WTC11 (cell line): ENCODE results near the gene PCDH1. TPM values are rescaled to one million over a fixed set of nuclear protein-coding genes. Genes with fewer than 3 reads are reported as not detected.
"Not testable (repeated sequence)": the region's sequence is repeated elsewhere in the genome, so short reads cannot be mapped to it uniquely, and the experiment has no call there.

Experiments used
- ATAC-seq: fragments of 200-7000 bp; cut with Tn5 transposase; 2 replicates; pipeline ENCODE4 v1.10.0; 2021; ENCODE audit warnings: mild to moderate bottlenecking, moderate library complexity
- CTCF ChIA-PET: fragments of 300-600 bp; sonication (Branson Sonifier 250); formaldehyde crosslinking; loops from one replicate; lab custom pipeline; 2021; ENCODE audit warnings: antibody characterized with exemption; lab: Charles Lee
- POLR2A ChIA-PET: fragments of 350-600 bp; sonication (Branson Sonifier 250); formaldehyde crosslinking; loops from one replicate; lab custom pipeline; 2021; ENCODE audit warnings: antibody characterized with exemption; lab: Charles Lee
- DNase-seq: peaks from one replicate; pipeline ENCODE4 v3.0.0; 2021; ENCODE audit warnings: low spot score
- H3K27ac Mint-ChIP-seq: 2 replicates; pipeline ENCODE4 v1.8.0; 2021; ENCODE audit warnings: mixed read lengths
- H3K27me3 Mint-ChIP-seq: 2 replicates; pipeline ENCODE4 v1.8.0; 2021; ENCODE audit warnings: low read depth, mild to moderate bottlenecking, moderate library complexity, mixed read lengths
- H3K36me3 Mint-ChIP-seq: 2 replicates; pipeline ENCODE4 v1.8.0; 2021; ENCODE audit warnings: mixed read lengths
- H3K4me1 Mint-ChIP-seq: 2 replicates; pipeline ENCODE4 v1.8.0; 2022; ENCODE audit warnings: mixed read lengths
- H3K4me3 Mint-ChIP-seq: 2 replicates; pipeline ENCODE4 v1.8.0; 2021; ENCODE audit warnings: mild to moderate bottlenecking, moderate library complexity, mixed read lengths
- H3K9me3 Mint-ChIP-seq: 2 replicates; pipeline ENCODE4 v1.8.0; 2021; ENCODE audit warnings: mixed read lengths
- ARID4B ChIP-seq: sonication (generic); formaldehyde crosslinking; IDR thresholded peaks from 2 replicates; pipeline ENCODE4 v1.8.0; 2023; ENCODE audit warnings: missing genetic modification reagents, mild to moderate bottlenecking, borderline replicate concordance
- ATF3 ChIP-seq: sonication (generic); formaldehyde crosslinking; conservative IDR thresholded peaks from 2 replicates; pipeline ENCODE4 v1.8.1; 2022; ENCODE audit warnings: mild to moderate bottlenecking, missing genetic modification reagents
- ATF6 ChIP-seq: sonication (generic); formaldehyde crosslinking; IDR thresholded peaks from 2 replicates; pipeline ENCODE4 v1.8.1; 2023; ENCODE audit warnings: mild to moderate bottlenecking, missing genetic modification reagents
- CDX4 ChIP-seq: fragments of 250-450 bp; sonication (Bioruptor Pico); IDR thresholded peaks from 2 replicates; pipeline ENCODE4 v1.9.0; 2021; ENCODE audit warnings: moderate library complexity, mild to moderate bottlenecking, inconsistent platforms, borderline replicate concordance
- FOXJ3 ChIP-seq: sonication (generic); formaldehyde crosslinking; IDR thresholded peaks from 2 replicates; pipeline ENCODE4 v1.9.0; 2021; ENCODE audit warnings: missing genetic modification reagents, mild to moderate bottlenecking, borderline replicate concordance
- GRHL2 ChIP-seq: fragments of 250-450 bp; sonication (Bioruptor Pico); IDR thresholded peaks from 2 replicates; pipeline ENCODE4 v1.8.0; 2022; ENCODE audit warnings: mild to moderate bottlenecking, moderate library complexity; ENCODE audit not compliant: insufficient replicate concordance, severe bottlenecking
- GTF2I ChIP-seq: fragments of 250-450 bp; sonication (Bioruptor Pico); conservative IDR thresholded peaks from 2 replicates; pipeline ENCODE4 v1.4.0; 2021; ENCODE audit warnings: mild to moderate bottlenecking
- MAX ChIP-seq: sonication (generic); formaldehyde crosslinking; IDR thresholded peaks from 2 replicates; pipeline ENCODE4 v1.8.0; 2022; ENCODE audit warnings: mild to moderate bottlenecking, missing genetic modification reagents
- NFATC4 ChIP-seq: fragments of 250-450 bp; sonication (Bioruptor Pico); IDR thresholded peaks from 2 replicates; pipeline ENCODE4 v1.9.0; 2021; ENCODE audit warnings: mild to moderate bottlenecking
- NFE2L1 ChIP-seq: sonication (generic); formaldehyde crosslinking; IDR thresholded peaks from 2 replicates; pipeline ENCODE4 v1.8.1; 2023; ENCODE audit warnings: missing genetic modification reagents
- NR1H2 ChIP-seq: sonication (generic); formaldehyde crosslinking; IDR thresholded peaks from 2 replicates; pipeline ENCODE4 v1.9.0; 2021; ENCODE audit warnings: mild to moderate bottlenecking, moderate library complexity, missing genetic modification reagents
- PRRX2 ChIP-seq: fragments of 250-450 bp; sonication (Bioruptor Pico); IDR thresholded peaks from 2 replicates; pipeline ENCODE4 v1.8.0; 2021; ENCODE audit warnings: mild to moderate bottlenecking
- USF2 ChIP-seq: sonication (generic); formaldehyde crosslinking; IDR thresholded peaks from 2 replicates; pipeline ENCODE4 v1.8.1; 2023; ENCODE audit warnings: mild to moderate bottlenecking, missing genetic modification reagents, moderate library complexity
- ZMAT4 ChIP-seq: fragments of 250-450 bp; sonication (Bioruptor Pico); IDR thresholded peaks from 2 replicates; pipeline ENCODE4 v1.9.0; 2021; ENCODE audit warnings: mild to moderate bottlenecking
- ZNF416 ChIP-seq: fragments of 250-450 bp; sonication (Bioruptor Pico); IDR thresholded peaks from 2 replicates; pipeline ENCODE4 v1.9.0; 2021; ENCODE audit warnings: mild to moderate bottlenecking, inconsistent platforms
- total RNA-seq: library from RNA; stranded (reverse); gene quantifications from 3 replicates; pipeline ENCODE4 v1.2.3, GENCODE V29; 2021

Gene PCDH1
- total RNA-seq, 1 experiment from 2014 or later = 105 TPM

GRCh38 chr5:141923448-141924313 lies 45.5 kb upstream of the PCDH1 start, which contains the start of gene DELE1 (continued):
- TF ChIP-seq ARID4B (CRISPR knock-in tag) (peak; percentile 57; the same call in 1 of the 2 replicates), NFATC4 (no peak), NR1H2 (CRISPR knock-in tag) (no peak), ATF6 (no peak), MAX (CRISPR knock-in tag) (peak; percentile 89), GRHL2 (CRISPR knock-in tag) (no peak), FOXJ3 (CRISPR knock-in tag) (no peak), NFE2L1 (CRISPR knock-in tag) (peak; percentile 71), PRRX2 (CRISPR knock-in tag) (no peak), ZMAT4 (CRISPR knock-in tag) (no peak), ATF3 (CRISPR knock-in tag) (no peak), ZNF416 (no peak), CDX4 (CRISPR knock-in tag) (no peak), USF2 (no peak), GTF2I (CRISPR knock-in tag) (no peak)

- 0 out of 2 replicates have a peak, but pooled peaks have one; percentile 2 for TF ChIP-seq ARID4B (CRISPR knock-in tag)
- not testable (repeated sequence) for H3K27me3 Mint-ChIP-seq, DNase-seq, ATAC-seq, H3K27ac Mint-ChIP-seq, H3K9me3 Mint-ChIP-seq
- CTCF ChIA-PET = interaction anchor here (1.0 to 3.3 kb wide), 21 partner anchors 7 to 510 kb away, joined by 3 to 39 read pairs (median 5); partner anchors contain the start of genes DIAPH1, GNPDA1, PCDH1 and PCDH12
- Mint-ChIP-seq H3K4me3 (peak overlapping the region; percentile 67), H3K36me3 (peaks cover 28% of the 10 kb centered on the region), H3K4me1 (peaks cover 15% of the 10 kb centered on the region)
- POLR2A ChIA-PET = interaction anchor here (0.5 to 1.9 kb wide), 15 partner anchors 8 to 242 kb away, joined by 3 to 10 read pairs (median 4); partner anchors contain the start of genes ARAP3, PCDH1, PCDH12 and RNF14
Observed at GRCh38 chr5:141922827-141923447, 44.7 kb upstream of the PCDH1 start.
